ENCODE measurements around the gene PLEKHG4.

DNA sequence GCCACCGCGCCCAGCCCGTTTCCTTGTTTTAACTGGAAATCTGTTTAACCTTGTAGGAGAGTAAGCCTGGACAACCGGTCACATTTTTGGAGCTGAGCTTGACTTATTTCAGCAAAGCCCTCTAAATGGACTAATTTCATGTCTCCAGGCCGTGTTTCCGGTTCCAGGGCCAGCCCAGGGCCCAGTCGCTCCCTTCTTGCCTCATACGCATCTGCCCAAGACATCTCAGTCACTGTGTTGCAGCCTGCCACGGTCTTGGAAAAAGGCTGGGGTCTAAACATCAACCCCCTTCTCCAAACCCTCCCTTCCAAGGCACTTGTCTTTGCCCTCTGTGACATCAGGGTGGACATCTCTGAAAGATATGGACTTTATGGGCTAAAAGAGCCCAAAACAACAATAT is 18.9 kb downstream of the PLEKHG4 start:
- TF ChIP-seq POLR2A (IDR thresholded peaks at IDR 0.05; ENCODE audit: low read depth, low read length) (no peak), POLR2AphosphoS5 (IDR thresholded peaks at IDR 0.05; ENCODE audit: low read depth, low read length) (no peak)

Data from GM12892 (cell line).